GM18502 (cell line): ENCODE results near the gene NOL4.

Source experiments
- ATAC-seq: cut with Tn5 transposase; IDR thresholded peaks from one replicate; pipeline ENCODE4 v1.9.1; 2021; ENCODE audit warnings: mild to moderate bottlenecking; ENCODE audit not compliant: unreplicated experiment, poor library complexity

Gene NOL4

DNA sequence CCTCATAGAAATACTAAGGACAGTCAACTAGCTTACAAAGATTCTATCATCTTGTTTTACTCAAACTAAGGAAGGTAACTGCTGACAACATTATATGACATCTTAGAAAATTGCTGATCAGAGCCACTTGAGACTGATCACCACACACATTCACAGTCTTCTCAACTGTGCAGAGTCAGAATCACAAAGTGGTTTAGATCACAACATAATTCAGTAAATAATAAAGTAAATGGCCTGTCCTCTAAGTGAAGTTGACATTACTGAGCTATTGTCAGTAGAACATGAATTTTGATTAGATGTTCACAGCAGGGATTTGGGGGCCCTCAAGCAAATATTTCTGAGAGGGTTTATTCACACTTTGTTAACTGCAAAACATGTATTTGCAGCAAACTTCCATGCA is 28.5 kb downstream of the NOL4 start:
- no peak for ATAC-seq

DNA sequence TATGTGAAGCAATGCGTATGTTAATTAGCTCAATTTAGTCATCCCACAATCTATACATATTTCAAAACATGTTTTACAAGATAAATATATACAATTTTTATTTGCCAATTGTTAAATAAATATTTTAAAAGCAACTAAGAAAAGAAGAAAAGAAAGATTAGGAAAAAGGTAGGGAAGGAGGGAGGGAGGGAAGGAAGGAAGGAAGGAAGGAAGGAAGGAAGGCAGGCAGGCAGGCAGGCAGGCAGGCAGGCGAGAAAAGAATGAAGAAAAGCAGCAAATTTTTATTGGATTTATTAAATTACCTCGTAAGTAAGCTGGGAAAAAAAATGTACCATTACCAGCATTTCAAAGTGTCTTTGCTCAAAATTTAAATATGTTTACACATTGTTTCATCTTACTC is 30.5 kb downstream of the NOL4 start:
- no peak for ATAC-seq

DNA sequence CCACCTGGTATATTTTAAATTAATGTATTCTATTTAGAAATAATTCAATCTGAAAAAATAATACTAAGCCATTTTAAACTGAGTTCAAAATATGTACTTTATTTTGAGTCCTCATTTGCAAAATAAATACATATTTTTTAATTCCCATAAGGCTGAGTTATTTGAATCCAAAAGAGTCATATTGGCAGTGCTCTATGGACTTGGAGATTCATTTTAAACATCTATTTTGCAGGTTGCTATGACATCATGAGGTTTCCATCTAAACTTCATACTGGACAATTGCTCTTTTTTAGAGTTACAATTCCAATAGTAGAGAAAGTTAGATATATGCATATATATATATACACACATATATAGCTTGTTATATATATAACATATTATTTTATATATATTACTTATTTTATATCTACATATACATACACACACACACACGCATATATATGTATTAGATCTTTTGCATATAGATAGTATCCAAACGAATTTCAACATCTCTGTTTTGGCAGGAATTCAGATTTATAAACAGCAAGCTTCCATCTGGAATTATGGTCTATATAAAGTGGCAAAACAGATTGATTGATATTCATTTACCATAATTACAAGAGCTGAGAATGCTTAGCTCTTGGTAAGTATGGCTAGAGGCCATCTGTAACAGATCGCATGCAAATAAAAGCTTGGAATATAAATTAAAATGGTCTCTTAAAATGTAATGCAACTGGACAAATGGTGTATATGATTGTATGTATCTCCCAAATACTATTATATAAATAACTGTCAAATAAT is 34.9 kb downstream of the NOL4 start:
- no peak for ATAC-seq
